ENCODE data around the gene GJB1.

- TF ChIP-seq CTCF (IDR thresholded peaks at IDR 0.05; ENCODE audit: low read length) (no peak), EZH2 (optimal IDR thresholded peaks at IDR 0.05; ENCODE audit: low read depth, low read length) (no peak)
Observed at GRCh38 chrX:71225009-71225408, 2.0 kb downstream of the GJB1 start.

Measured in MM.1S (cell line).